HEK293 (cell line): ENCODE results near the gene BACE1-AS.

Experiments used
- PRDM1 ChIP-seq: fragments of 450-650 bp; formaldehyde crosslinking; IDR thresholded peaks from 2 replicates; pipeline ENCODE4; 2016; ENCODE audit warnings: missing biosample characterization, missing genetic modification characterization
- SCRT2 ChIP-seq: fragments of 450-650 bp; formaldehyde crosslinking; IDR thresholded peaks from 2 replicates; pipeline ENCODE4 v1.5.1; 2016; ENCODE audit warnings: missing biosample characterization, missing genetic modification characterization
- SP2 ChIP-seq: fragments of 450-650 bp; formaldehyde crosslinking; IDR thresholded peaks from 2 replicates; pipeline ENCODE4 v1.5.1; 2016; ENCODE audit warnings: missing biosample characterization, missing genetic modification characterization
- TCF7L2 ChIP-seq: IDR thresholded peaks from 2 replicates; pipeline ENCODE4 v1.6.1; 2011; ENCODE audit warnings: low read depth, mild to moderate bottlenecking, inconsistent platforms, low read length, moderate library complexity, borderline replicate concordance
- ZBTB20 ChIP-seq: fragments of 450-650 bp; formaldehyde crosslinking; IDR thresholded peaks from 2 replicates; pipeline ENCODE4 v1.5.1; 2016; ENCODE audit warnings: missing biosample characterization, missing genetic modification characterization
- ZEB2 ChIP-seq: fragments of 450-650 bp; formaldehyde crosslinking; IDR thresholded peaks from 2 replicates; pipeline ENCODE4 v1.5.1; 2016; ENCODE audit warnings: missing biosample characterization, missing genetic modification characterization
- ZNF2 ChIP-seq: fragments of 450-650 bp; formaldehyde crosslinking; IDR thresholded peaks from 2 replicates; pipeline ENCODE4 v1.5.1; 2016; ENCODE audit warnings: missing biosample characterization, missing genetic modification characterization
- ZNF24 ChIP-seq: fragments of 450-650 bp; formaldehyde crosslinking; IDR thresholded peaks from 2 replicates; pipeline ENCODE4 v1.5.1; 2016; ENCODE audit warnings: missing biosample characterization, missing genetic modification characterization
- ZNF335 ChIP-seq: fragments of 450-650 bp; formaldehyde crosslinking; conservative IDR thresholded peaks from 2 replicates; pipeline ENCODE4 v1.5.1; 2016; ENCODE audit warnings: missing biosample characterization, missing genetic modification characterization
- ZNF394 ChIP-seq: fragments of 450-650 bp; formaldehyde crosslinking; IDR thresholded peaks from 2 replicates; pipeline ENCODE4 v1.5.1; 2016; ENCODE audit warnings: missing biosample characterization, missing genetic modification characterization, mild to moderate bottlenecking, moderate library complexity, borderline replicate concordance
- ZNF561 ChIP-seq: fragments of 450-650 bp; IDR thresholded peaks from 2 replicates; pipeline ENCODE4 v1.5.1; 2018; ENCODE audit warnings: missing biosample characterization, missing genetic modification characterization, borderline replicate concordance
- ZNF654 ChIP-seq: fragments of 450-650 bp; formaldehyde crosslinking; IDR thresholded peaks from 2 replicates; pipeline ENCODE4 v1.5.1; 2016; ENCODE audit warnings: low read depth, missing biosample characterization, missing genetic modification characterization
- ZSCAN16 ChIP-seq: fragments of 450-650 bp; formaldehyde crosslinking; IDR thresholded peaks from 2 replicates; pipeline ENCODE4 v1.5.1; 2016; ENCODE audit warnings: missing biosample characterization, missing genetic modification characterization
- TF ChIP-seq, protein P1 (sequence below): fragments of 450-650 bp; formaldehyde crosslinking; IDR thresholded peaks from 2 replicates; pipeline ENCODE4 v1.5.1; 2016; ENCODE audit warnings: missing biosample characterization, missing genetic modification characterization
- TF ChIP-seq, protein P2 (sequence below): fragments of 450-650 bp; formaldehyde crosslinking; conservative IDR thresholded peaks from 2 replicates; pipeline ENCODE4 v1.5.1; 2016; ENCODE audit warnings: low read depth, missing biosample characterization, missing genetic modification characterization
- TF ChIP-seq, protein P3 (sequence below): fragments of 450-650 bp; formaldehyde crosslinking; optimal IDR thresholded peaks from 2 replicates; pipeline ENCODE3; 2016; ENCODE audit warnings: missing biosample characterization, mild to moderate bottlenecking, missing genetic modification characterization
- TF ChIP-seq, protein P4 (sequence below): fragments of 450-650 bp; formaldehyde crosslinking; IDR thresholded peaks from 2 replicates; pipeline ENCODE4 v1.5.1; 2016; ENCODE audit warnings: missing biosample characterization, missing genetic modification characterization

Gene BACE1-AS

DNA sequence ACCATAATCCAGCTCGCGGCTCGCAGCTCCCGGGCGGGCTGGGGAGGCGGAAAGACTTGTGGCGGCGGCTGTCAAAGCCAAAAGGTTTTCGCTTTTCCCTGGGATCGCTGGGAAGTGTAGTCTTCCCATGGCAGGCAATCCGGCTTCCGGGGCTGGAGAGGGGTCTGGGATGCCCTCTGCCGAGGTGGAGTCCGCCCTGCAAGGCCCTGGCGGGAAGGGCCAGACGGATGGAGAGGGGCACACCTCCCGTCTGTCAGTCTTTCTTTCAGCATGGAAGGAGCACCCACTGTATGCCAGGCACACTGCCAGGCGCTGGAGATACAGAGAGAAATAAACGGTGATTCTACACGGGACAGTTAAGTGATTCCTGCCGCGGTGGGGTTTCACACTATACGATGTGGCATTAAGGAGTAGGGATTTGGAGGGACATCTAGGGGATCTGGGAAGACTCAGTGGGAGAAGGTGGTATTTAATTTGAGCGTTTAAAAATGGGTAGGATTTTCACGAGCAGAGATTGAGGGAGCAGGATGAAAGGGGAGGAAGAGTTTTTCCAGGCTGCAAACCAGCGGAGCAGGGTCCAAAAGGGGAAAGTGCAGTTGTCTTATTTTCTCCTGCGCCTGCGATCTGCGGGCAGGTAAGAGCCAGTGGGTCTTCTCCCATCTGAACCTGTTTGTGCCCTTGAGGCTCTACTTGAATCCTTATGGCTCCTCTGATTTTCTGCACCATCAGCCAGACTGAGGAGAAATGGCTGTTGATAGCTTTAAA is 25.2 kb downstream of the BACE1-AS start, which contains the start of gene BACE1 (continued):
- no peak; the same call in 1 of the 2 replicates for TF ChIP-seq SCRT2 (tag by site-specific recombination)
- TF ChIP-seq ZBTB20 = peak; percentile 98
- TF ChIP-seq, protein P1, sequence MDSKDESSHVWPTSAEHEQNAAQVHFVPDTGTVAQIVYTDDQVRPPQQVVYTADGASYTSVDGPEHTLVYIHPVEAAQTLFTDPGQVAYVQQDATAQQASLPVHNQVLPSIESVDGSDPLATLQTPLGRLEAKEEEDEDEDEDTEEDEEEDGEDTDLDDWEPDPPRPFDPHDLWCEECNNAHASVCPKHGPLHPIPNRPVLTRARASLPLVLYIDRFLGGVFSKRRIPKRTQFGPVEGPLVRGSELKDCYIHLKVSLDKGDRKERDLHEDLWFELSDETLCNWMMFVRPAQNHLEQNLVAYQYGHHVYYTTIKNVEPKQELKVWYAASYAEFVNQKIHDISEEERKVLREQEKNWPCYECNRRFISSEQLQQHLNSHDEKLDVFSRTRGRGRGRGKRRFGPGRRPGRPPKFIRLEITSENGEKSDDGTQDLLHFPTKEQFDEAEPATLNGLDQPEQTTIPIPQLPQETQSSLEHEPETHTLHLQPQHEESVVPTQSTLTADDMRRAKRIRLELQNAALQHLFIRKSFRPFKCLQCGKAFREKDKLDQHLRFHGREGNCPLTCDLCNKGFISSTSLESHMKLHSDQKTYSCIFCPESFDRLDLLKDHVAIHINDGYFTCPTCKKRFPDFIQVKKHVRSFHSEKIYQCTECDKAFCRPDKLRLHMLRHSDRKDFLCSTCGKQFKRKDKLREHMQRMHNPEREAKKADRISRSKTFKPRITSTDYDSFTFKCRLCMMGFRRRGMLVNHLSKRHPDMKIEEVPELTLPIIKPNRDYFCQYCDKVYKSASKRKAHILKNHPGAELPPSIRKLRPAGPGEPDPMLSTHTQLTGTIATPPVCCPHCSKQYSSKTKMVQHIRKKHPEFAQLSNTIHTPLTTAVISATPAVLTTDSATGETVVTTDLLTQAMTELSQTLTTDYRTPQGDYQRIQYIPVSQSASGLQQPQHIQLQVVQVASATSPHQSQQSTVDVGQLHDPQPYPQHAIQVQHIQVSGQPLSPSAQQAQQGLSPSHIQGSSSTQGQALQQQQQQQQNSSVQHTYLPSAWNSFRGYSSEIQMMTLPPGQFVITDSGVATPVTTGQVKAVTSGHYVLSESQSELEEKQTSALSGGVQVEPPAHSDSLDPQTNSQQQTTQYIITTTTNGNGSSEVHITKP (tag by site-specific recombination) = peak; percentile 56
- TF ChIP-seq, protein P2, sequence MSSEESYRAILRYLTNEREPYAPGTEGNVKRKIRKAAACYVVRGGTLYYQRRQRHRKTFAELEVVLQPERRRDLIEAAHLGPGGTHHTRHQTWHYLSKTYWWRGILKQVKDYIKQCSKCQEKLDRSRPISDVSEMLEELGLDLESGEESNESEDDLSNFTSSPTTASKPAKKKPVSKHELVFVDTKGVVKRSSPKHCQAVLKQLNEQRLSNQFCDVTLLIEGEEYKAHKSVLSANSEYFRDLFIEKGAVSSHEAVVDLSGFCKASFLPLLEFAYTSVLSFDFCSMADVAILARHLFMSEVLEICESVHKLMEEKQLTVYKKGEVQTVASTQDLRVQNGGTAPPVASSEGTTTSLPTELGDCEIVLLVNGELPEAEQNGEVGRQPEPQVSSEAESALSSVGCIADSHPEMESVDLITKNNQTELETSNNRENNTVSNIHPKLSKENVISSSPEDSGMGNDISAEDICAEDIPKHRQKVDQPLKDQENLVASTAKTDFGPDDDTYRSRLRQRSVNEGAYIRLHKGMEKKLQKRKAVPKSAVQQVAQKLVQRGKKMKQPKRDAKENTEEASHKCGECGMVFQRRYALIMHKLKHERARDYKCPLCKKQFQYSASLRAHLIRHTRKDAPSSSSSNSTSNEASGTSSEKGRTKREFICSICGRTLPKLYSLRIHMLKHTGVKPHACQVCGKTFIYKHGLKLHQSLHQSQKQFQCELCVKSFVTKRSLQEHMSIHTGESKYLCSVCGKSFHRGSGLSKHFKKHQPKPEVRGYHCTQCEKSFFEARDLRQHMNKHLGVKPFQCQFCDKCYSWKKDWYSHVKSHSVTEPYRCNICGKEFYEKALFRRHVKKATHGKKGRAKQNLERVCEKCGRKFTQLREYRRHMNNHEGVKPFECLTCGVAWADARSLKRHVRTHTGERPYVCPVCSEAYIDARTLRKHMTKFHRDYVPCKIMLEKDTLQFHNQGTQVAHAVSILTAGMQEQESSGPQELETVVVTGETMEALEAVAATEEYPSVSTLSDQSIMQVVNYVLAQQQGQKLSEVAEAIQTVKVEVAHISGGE (tag by site-specific recombination) = peak; percentile 55
- TF ChIP-seq ZNF654 (tag by site-specific recombination) = 0 out of 2 replicates have a peak, but pooled peaks have one; percentile 8
- 0 out of 2 replicates have a peak, but pooled peaks have one; percentile 26 for TF ChIP-seq ZNF561 (tag by site-specific recombination)
- TF ChIP-seq ZNF394 = 0 out of 2 replicates have a peak, but pooled peaks have one; percentile 23
- 0 out of 2 replicates have a peak, but pooled peaks have one; percentile 48 for TF ChIP-seq TCF7L2
- TF ChIP-seq, protein P3, sequence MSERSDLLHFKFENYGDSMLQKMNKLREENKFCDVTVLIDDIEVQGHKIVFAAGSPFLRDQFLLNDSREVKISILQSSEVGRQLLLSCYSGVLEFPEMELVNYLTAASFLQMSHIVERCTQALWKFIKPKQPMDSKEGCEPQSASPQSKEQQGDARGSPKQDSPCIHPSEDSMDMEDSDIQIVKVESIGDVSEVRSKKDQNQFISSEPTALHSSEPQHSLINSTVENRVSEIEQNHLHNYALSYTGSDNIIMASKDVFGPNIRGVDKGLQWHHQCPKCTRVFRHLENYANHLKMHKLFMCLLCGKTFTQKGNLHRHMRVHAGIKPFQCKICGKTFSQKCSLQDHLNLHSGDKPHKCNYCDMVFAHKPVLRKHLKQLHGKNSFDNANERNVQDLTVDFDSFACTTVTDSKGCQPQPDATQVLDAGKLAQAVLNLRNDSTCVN (tag by site-specific recombination) = peak; percentile 19
- TF ChIP-seq ZNF24 = 0 out of 2 replicates have a peak, but pooled peaks have one; percentile 41
- TF ChIP-seq SP2 (tag by site-specific recombination) = peak; percentile 32; the same call in 1 of the 2 replicates
- 0 out of 2 replicates have a peak, but pooled peaks have one; percentile 33 for TF ChIP-seq ZNF2
- peak; percentile 35; the same call in 1 of the 2 replicates for TF ChIP-seq PRDM1 (tag by site-specific recombination)
- TF ChIP-seq ZSCAN16 (tag by site-specific recombination) = no peak
- peak; percentile 75 for TF ChIP-seq ZNF335
- no peak for TF ChIP-seq ZEB2 (tag by site-specific recombination)
- TF ChIP-seq, protein P4, sequence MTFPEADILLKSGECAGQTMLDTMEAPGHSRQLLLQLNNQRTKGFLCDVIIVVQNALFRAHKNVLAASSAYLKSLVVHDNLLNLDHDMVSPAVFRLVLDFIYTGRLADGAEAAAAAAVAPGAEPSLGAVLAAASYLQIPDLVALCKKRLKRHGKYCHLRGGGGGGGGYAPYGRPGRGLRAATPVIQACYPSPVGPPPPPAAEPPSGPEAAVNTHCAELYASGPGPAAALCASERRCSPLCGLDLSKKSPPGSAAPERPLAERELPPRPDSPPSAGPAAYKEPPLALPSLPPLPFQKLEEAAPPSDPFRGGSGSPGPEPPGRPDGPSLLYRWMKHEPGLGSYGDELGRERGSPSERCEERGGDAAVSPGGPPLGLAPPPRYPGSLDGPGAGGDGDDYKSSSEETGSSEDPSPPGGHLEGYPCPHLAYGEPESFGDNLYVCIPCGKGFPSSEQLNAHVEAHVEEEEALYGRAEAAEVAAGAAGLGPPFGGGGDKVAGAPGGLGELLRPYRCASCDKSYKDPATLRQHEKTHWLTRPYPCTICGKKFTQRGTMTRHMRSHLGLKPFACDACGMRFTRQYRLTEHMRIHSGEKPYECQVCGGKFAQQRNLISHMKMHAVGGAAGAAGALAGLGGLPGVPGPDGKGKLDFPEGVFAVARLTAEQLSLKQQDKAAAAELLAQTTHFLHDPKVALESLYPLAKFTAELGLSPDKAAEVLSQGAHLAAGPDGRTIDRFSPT (tag by site-specific recombination) = peak; percentile 50
